Activated CD4-positive, alpha-beta T cell treated with anti-CD3 and anti-CD28 coated beads for 24 hours (primary cell): ENCODE data around the gene MBOAT2.
"Not testable (repeated sequence)": the region's sequence is repeated elsewhere in the genome, so short reads cannot be mapped to it uniquely, and the experiment has no call there.

Experiments used
- DNase-seq, 2 donors: peaks; one replicate each; pipeline ENCODE4 v3.0.0-alpha.2; 2020; ENCODE audit warnings: low read depth in 2 of 2

The MBOAT2 gene

GRCh38 chr2:9003616-9004337, at the start of gene MBOAT2:
Gene MBOAT2, minus strand, starts transcription at chr2:9003684. Its CDS starts 70 bp downstream, at chr2:9003614.
- DNase-seq = peak; percentile 58 to 66

- no peak for DNase-seq
Observed at GRCh38 chr2:9052821-9053533, 49.5 kb upstream of the MBOAT2 start.

- DNase-seq = not testable (repeated sequence)
Observed at GRCh38 chr2:9051451-9051850, 48.0 kb upstream of the MBOAT2 start.

GRCh38 chr2:9050122-9050809, 46.8 kb upstream of the MBOAT2 start:
- DNase-seq = no peak

- DNase-seq = no peak
Observed at GRCh38 chr2:9045595-9045994, 42.1 kb upstream of the MBOAT2 start.

GRCh38 chr2:9043491-9043890, 40.0 kb upstream of the MBOAT2 start:
- DNase-seq = not testable (repeated sequence)

- no peak for DNase-seq
Observed at GRCh38 chr2:9037166-9037565, 33.7 kb upstream of the MBOAT2 start.

GRCh38 chr2:9033385-9034168, 30.1 kb upstream of the MBOAT2 start:
- no peak for DNase-seq

GRCh38 chr2:9032536-9033255, 29.2 kb upstream of the MBOAT2 start:
- DNase-seq = no peak

- DNase-seq = no peak
Observed at GRCh38 chr2:9032121-9032520, 28.6 kb upstream of the MBOAT2 start.

- no peak for DNase-seq
Observed at GRCh38 chr2:9031246-9031645, 27.8 kb upstream of the MBOAT2 start.

GRCh38 chr2:9030841-9031240, 27.4 kb upstream of the MBOAT2 start:
- DNase-seq = no peak

- DNase-seq = no peak
Observed at GRCh38 chr2:9030190-9030589, 26.7 kb upstream of the MBOAT2 start.

GRCh38 chr2:9029721-9030120, 26.2 kb upstream of the MBOAT2 start:
- no peak for DNase-seq

- DNase-seq = no peak
Observed at GRCh38 chr2:9027884-9028283, 24.4 kb upstream of the MBOAT2 start.

- DNase-seq = no peak
Observed at GRCh38 chr2:9025746-9026145, 22.3 kb upstream of the MBOAT2 start.

GRCh38 chr2:9024575-9024974, 21.1 kb upstream of the MBOAT2 start:
- no peak for DNase-seq

- DNase-seq = no peak
Observed at GRCh38 chr2:9021563-9022211, 18.2 kb upstream of the MBOAT2 start.

GRCh38 chr2:9020267-9020666, 16.8 kb upstream of the MBOAT2 start:
- DNase-seq = no peak

- DNase-seq = no peak
Observed at GRCh38 chr2:9018534-9018933, 15.1 kb upstream of the MBOAT2 start.

- DNase-seq = no peak
Observed at GRCh38 chr2:9018109-9018508, 14.6 kb upstream of the MBOAT2 start.
